Measurements from ENCODE around the gene ANKRD62.
"Not testable (repeated sequence)": the region's sequence is repeated elsewhere in the genome, so short reads cannot be mapped to it uniquely, and the experiment has no call there.

Gene ANKRD62

GRCh38 chr18:12121175-12122042 is 27.8 kb downstream of the ANKRD62 start:
- Histone ChIP-seq H3K9me3 (ENCODE audit: severe bottlenecking) (no peaks in the 10 kb centered on the region), H3K4me1 (ENCODE audit: insufficient read depth, poor library complexity, severe bottlenecking) (no peaks in the 10 kb centered on the region), H3K27ac (ENCODE audit: poor library complexity, severe bottlenecking) (no peak overlapping the region), H3K27me3 (ENCODE audit: insufficient read depth, poor library complexity, severe bottlenecking) (no peaks in the 10 kb centered on the region), H3K36me3 (ENCODE audit: low read depth) (no peaks in the 10 kb centered on the region), H3K4me3 (ENCODE audit: severe bottlenecking) (no peak overlapping the region)
- DNase-seq (ENCODE audit: low spot score): no peak
- no peak for ATAC-seq (ENCODE audit: low read depth)
- no peak for TF ChIP-seq CTCF (IDR thresholded peaks at IDR 0.05; ENCODE audit: poor library complexity, severe bottlenecking)

DNA sequence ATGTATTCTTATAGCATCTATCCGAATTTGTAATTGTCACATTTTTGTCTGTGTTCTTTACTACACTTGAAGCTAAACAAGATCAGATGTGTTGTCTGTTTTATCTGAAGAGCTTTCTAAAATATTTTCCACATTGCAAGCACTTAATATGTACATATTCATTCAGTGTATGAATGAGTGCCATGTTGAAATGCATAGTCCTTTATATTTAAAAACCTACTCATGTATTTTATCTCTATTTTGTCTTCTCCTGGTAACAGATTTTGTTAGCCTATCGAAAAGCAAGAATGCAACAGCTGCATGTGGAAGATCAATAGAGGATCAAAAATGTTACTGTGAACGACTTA is 28.4 kb downstream of the ANKRD62 start:
- H3K27me3 ChIP-seq (ENCODE audit: insufficient read depth, poor library complexity, severe bottlenecking); H3K36me3 ChIP-seq (ENCODE audit: low read depth); DNase-seq (ENCODE audit: low spot score); ATAC-seq (ENCODE audit: low read depth); H3K4me1 ChIP-seq (ENCODE audit: insufficient read depth, poor library complexity, severe bottlenecking); H3K4me3 ChIP-seq (ENCODE audit: severe bottlenecking); H3K9me3 ChIP-seq (ENCODE audit: severe bottlenecking); H3K27ac ChIP-seq (ENCODE audit: poor library complexity, severe bottlenecking): not testable (repeated sequence)

GRCh38 chr18:12127647-12128046 is 34.0 kb downstream of the ANKRD62 start:
- ATAC-seq (ENCODE audit: low read depth); DNase-seq (ENCODE audit: low spot score); H3K4me3 ChIP-seq (ENCODE audit: severe bottlenecking); H3K27me3 ChIP-seq (ENCODE audit: insufficient read depth, poor library complexity, severe bottlenecking); H3K9me3 ChIP-seq (ENCODE audit: severe bottlenecking); H3K36me3 ChIP-seq (ENCODE audit: low read depth); H3K27ac ChIP-seq (ENCODE audit: poor library complexity, severe bottlenecking); H3K4me1 ChIP-seq (ENCODE audit: insufficient read depth, poor library complexity, severe bottlenecking): not testable (repeated sequence)

- not testable (repeated sequence) for ATAC-seq (ENCODE audit: low read depth); H3K9me3 ChIP-seq (ENCODE audit: severe bottlenecking); H3K4me1 ChIP-seq (ENCODE audit: insufficient read depth, poor library complexity, severe bottlenecking); H3K27ac ChIP-seq (ENCODE audit: poor library complexity, severe bottlenecking); H3K36me3 ChIP-seq (ENCODE audit: low read depth); H3K4me3 ChIP-seq (ENCODE audit: severe bottlenecking); H3K27me3 ChIP-seq (ENCODE audit: insufficient read depth, poor library complexity, severe bottlenecking); DNase-seq (ENCODE audit: low spot score)
Measured at GRCh38 chr18:12138831-12139230, 45.2 kb downstream of the ANKRD62 start.

DNA sequence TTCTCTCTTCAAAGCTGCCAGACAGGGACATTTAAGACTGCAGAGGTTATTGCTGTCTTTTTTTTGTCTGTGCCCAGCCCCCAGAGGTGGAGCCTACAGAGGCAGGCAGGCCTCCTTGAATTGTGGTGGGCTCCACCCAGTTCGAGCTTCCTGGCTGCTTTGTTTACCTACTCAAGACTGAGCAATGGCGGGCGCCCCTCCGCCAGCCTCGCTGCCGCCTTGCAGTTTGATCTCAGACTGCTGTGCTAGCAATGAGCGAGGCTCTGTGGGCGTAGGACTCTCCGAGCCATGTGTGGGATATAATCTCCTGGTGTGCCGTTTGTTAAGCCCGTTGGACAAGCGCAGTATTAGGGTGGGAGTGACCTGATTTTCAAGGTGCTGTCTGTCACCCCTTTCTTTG is 47.2 kb downstream of the ANKRD62 start:
- H3K27ac ChIP-seq (ENCODE audit: poor library complexity, severe bottlenecking); H3K4me3 ChIP-seq (ENCODE audit: severe bottlenecking); ATAC-seq (ENCODE audit: low read depth); H3K36me3 ChIP-seq (ENCODE audit: low read depth); H3K4me1 ChIP-seq (ENCODE audit: insufficient read depth, poor library complexity, severe bottlenecking); DNase-seq (ENCODE audit: low spot score); H3K27me3 ChIP-seq (ENCODE audit: insufficient read depth, poor library complexity, severe bottlenecking); H3K9me3 ChIP-seq (ENCODE audit: severe bottlenecking): not testable (repeated sequence)

DNA sequence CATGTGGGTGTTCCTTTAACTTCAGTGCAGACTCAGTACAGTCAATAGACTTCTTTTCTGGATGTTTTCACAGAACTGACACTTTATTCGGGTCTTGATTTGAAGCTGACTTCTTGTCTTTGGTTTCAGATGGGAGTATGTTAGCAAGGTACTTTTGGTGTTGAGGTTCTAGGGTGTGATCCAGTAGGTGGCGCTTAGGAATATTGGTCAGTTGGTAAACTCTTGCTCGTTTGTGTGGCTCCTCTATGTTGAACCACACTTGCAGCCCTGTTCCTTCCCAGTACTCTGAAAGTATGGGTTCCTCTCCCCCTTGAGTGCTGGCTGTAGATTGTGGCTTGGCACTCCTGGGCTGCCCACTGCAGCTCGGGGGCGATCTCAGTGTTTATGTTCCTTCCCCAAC is 48.1 kb downstream of the ANKRD62 start:
- ATAC-seq (ENCODE audit: low read depth); H3K4me3 ChIP-seq (ENCODE audit: severe bottlenecking); H3K9me3 ChIP-seq (ENCODE audit: severe bottlenecking); H3K4me1 ChIP-seq (ENCODE audit: insufficient read depth, poor library complexity, severe bottlenecking); H3K27me3 ChIP-seq (ENCODE audit: insufficient read depth, poor library complexity, severe bottlenecking); DNase-seq (ENCODE audit: low spot score); H3K36me3 ChIP-seq (ENCODE audit: low read depth); H3K27ac ChIP-seq (ENCODE audit: poor library complexity, severe bottlenecking): not testable (repeated sequence)

GRCh38 chr18:12149431-12149830 is 55.8 kb downstream of the ANKRD62 start:
- ATAC-seq (ENCODE audit: low read depth); H3K4me1 ChIP-seq (ENCODE audit: insufficient read depth, poor library complexity, severe bottlenecking); H3K27me3 ChIP-seq (ENCODE audit: insufficient read depth, poor library complexity, severe bottlenecking); H3K36me3 ChIP-seq (ENCODE audit: low read depth); H3K9me3 ChIP-seq (ENCODE audit: severe bottlenecking); H3K4me3 ChIP-seq (ENCODE audit: severe bottlenecking); H3K27ac ChIP-seq (ENCODE audit: poor library complexity, severe bottlenecking); DNase-seq (ENCODE audit: low spot score): not testable (repeated sequence)

GRCh38 chr18:12154361-12154760 is 60.7 kb downstream of the ANKRD62 start:
- Histone ChIP-seq H3K4me1 (ENCODE audit: insufficient read depth, poor library complexity, severe bottlenecking) (no peaks in the 10 kb centered on the region), H3K27me3 (ENCODE audit: insufficient read depth, poor library complexity, severe bottlenecking) (peaks cover 7% of the 10 kb centered on the region), H3K4me3 (ENCODE audit: severe bottlenecking) (no peak overlapping the region), H3K27ac (ENCODE audit: poor library complexity, severe bottlenecking) (no peak overlapping the region), H3K36me3 (ENCODE audit: low read depth) (no peaks in the 10 kb centered on the region), H3K9me3 (ENCODE audit: severe bottlenecking) (no peaks in the 10 kb centered on the region)
- ATAC-seq (ENCODE audit: low read depth) (no peak), DNase-seq (ENCODE audit: low spot score) (no peak)
- TF ChIP-seq CTCF (IDR thresholded peaks at IDR 0.05; ENCODE audit: poor library complexity, severe bottlenecking): no peak
